ENCODE results near the gene IFT43.
"Not testable (repeated sequence)": the region's sequence is repeated elsewhere in the genome, so short reads cannot be mapped to it uniquely, and the experiment has no call there.

Gene IFT43

GRCh38 chr14:75980856-75981255 lies 4.7 kb upstream of the IFT43 start:
- no peak for DNase-seq (ENCODE audit: low read depth)

- DNase-seq (ENCODE audit: low read depth): no peak
Observed at GRCh38 chr14:75981426-75982265, 3.9 kb upstream of the IFT43 start, which contains the start of gene TGFB3. TGFB3 (minus strand) TSS chr14:75981995; CDS start chr14:75980893, 1,102 bp downstream.

GRCh38 chr14:75982266-75983018 lies 3.1 kb upstream of the IFT43 start:
- peak; percentile 60 for DNase-seq (ENCODE audit: low read depth)

DNA sequence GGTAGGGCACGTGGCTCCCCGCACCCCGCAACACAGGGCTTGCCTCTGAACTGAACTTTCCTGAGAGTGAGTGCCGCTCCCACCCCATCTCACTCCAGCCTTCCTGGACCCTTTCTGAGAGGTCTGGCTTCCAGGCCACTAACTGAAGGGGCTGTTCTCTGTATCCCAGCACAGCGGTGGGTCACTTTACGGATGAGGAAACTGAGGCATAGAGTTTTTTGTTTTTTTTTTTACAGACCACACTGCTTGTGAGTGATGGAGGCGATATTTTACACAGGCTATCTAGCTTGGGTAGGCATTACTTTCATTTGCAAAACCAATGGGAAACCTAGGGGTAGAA lies 2.6 kb upstream of the IFT43 start:
- no peak for DNase-seq (ENCODE audit: low read depth)

GRCh38 chr14:75984674-75985073 lies 889 bp upstream of the IFT43 start:
- DNase-seq (ENCODE audit: low read depth): no peak

GRCh38 chr14:75986439-75986765 lies 839 bp downstream of the IFT43 start:
- no peak for DNase-seq (ENCODE audit: low read depth)

- no peak for DNase-seq (ENCODE audit: low read depth)
Observed at GRCh38 chr14:75987201-75987970, 1.8 kb downstream of the IFT43 start.

DNA sequence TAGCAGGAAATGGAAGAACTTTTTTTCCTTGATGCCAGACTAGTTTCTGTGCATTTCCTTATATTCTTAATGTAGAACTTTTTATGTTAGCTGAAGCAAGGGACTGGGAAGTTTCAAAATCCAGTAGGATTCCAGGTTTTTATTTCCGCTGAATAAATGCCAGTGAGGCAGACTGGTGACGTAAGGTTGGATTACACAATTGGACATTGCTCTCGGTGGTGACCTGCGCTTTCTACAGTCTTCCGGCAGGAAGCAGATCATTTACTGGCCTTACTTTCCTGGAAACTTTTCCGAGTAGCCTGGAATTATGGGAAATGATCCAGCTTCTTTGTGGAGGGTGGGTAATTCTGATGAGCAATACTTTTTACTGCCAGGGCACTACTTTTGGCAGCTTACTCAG lies 3.6 kb downstream of the IFT43 start:
- no peak for DNase-seq (ENCODE audit: low read depth)

DNA sequence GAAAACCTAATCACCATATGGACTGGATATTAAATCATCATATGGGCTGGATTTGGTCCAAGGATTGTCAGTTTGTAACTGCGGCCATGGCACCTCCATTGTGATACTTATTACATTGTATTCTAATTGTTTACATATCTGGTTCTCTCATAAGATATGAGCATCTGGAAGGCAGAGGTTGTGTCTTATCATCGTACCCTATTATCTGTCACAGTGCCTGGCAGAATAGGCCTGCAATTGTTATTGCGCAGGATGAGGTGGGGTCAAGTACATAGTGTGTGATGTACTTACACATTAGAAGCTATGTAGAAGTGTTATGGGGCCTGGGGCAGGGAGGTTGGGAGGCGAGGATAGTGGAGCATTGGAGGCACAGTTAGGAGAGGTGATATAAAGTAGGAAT lies 4.7 kb downstream of the IFT43 start:
- no peak for DNase-seq (ENCODE audit: low read depth)

DNA sequence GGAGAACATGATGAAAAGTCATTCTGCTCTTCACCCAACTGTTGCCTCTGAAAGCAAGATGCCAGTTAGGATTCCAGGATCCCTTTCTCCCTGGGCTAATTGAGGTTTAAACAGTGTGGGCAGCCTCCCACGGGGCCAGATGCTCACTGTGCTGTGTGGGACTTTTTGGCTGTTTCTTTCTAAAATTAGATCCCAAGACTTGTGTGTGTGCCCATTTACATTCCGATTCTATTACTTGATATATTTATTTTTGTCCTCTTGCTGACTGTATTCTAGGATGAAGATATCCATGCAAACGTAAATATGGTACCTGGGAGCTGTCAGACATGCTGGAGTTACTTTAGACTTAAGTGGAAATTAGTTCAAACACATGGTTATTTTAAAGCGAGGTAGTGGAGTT lies 6.2 kb downstream of the IFT43 start:
- DNase-seq (ENCODE audit: low read depth): no peak

- no peak for DNase-seq (ENCODE audit: low read depth)
Observed at GRCh38 chr14:75993567-75994041, 8.0 kb downstream of the IFT43 start.

DNA sequence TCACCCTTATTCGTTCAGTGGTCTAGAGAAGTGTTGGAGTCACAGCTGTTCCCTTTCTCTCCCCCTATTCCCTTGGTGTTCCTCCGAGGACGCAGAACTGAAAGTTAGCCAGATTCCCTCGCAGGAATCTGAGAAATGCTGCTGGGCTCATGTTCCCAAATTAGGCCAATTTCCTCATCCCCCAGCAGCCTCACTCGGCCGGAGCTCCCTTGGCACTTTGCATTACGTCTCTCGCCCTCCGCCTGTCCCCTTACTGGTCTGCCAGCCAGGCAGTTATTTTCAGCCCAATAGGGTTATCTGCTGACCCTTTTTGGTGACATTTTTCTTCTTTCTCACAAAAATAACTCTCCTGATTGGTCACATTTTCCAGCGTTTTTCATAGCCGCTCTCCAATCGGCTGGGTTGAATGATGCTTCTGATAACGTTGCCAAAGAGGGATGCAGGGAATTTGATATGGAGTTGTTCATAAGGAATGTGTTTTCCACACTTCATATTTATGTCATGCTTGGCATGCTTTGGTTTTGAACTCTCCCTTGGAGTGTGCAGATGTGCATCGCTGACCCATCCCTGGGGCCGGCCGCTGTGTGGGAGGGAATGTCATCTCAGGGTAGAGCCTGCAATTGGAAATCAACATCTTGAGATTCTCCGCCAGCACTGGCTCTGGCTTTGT lies 9.9 kb downstream of the IFT43 start:
- DNase-seq (ENCODE audit: low read depth): no peak

DNA sequence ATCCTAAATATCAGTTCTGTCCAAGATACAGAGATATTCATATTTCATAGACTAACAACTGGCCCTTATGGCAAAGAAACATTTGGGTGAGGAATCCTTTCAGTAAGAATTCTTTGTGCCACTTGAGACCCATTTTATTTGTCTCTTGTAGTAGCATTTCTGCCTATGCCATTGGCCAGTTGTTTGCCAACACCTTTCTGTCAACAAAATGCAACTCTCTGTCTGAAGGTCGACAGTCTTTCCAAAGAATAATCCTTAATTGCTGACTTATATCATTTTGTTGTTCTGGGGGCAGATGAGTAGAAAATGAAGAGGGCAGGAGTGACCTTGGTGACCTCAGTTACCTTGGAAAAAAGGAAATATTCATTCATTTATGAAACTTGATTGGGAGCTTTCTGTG lies 10.9 kb downstream of the IFT43 start:
- DNase-seq (ENCODE audit: low read depth): no peak

GRCh38 chr14:75999511-76000190 lies 14.1 kb downstream of the IFT43 start:
- DNase-seq (ENCODE audit: low read depth): no peak

- no peak for DNase-seq (ENCODE audit: low read depth)
Observed at GRCh38 chr14:76002383-76002782, 16.8 kb downstream of the IFT43 start.

DNA sequence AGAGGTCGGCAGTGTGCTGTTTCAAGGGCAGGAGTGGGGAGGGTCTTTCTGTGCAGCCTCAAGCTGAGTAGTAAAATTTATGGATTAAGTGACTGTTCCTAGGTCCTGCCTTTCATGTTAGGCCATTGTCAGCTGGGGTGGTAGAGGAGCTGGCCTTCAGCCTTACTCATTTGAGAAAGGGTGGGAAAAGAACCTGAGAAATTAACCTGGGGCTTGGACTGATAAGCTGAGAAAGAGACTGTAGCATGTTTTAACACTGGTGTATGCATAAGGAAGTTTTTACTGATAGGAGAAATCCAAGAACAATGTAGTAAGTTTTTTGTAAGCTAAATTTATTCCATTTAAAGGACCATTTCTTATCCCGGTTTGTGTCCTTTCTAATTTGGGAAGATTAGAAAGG lies 20.7 kb downstream of the IFT43 start:
- no peak for DNase-seq (ENCODE audit: low read depth)

- no peak for DNase-seq (ENCODE audit: low read depth)
Observed at GRCh38 chr14:76007379-76007778, 21.8 kb downstream of the IFT43 start.

GRCh38 chr14:76007852-76008251 lies 22.3 kb downstream of the IFT43 start:
- no peak for DNase-seq (ENCODE audit: low read depth)

- not testable (repeated sequence) for DNase-seq (ENCODE audit: low read depth)
Observed at GRCh38 chr14:76009627-76010026, 24.1 kb downstream of the IFT43 start.

DNA sequence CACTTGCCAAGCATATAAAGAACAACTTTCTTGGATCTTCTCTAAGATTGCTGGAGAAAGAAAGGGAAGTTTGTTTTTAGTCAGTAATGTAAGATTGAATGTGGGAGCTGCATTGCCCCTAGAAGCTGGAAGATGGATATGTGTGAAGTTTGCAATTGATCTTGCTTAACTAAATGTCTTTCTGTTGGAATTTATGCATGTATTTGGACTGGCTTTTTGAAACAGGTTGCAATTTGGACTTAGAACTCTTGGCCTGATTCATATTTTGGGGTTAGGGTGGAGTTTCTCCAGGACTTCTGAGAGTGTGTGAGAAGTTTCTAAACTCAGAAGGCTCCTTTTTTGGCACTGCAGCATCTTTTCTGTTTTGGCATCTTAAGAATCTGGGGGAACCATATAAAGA lies 26.4 kb downstream of the IFT43 start:
- DNase-seq (ENCODE audit: low read depth): no peak

DNA sequence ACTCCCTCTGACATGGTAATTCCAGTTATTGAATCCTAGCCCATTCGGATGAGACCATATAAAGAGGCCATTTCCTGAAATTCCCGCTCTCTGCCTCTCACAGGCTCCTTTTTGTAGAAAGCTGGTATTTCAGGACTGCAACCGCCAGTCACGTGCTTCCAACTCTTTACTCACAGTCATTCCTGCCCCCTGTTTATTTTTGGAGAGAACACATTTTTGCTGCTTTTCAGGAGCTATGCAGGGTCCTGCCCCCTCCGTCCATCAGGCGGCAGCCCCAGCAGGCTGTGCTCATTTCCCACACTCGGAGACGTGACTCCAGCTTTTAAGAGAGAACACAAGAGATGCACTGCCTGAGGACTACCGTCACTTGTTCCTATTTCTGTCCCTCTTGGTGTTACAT lies 26.8 kb downstream of the IFT43 start:
- no peak for DNase-seq (ENCODE audit: low read depth)

DNA sequence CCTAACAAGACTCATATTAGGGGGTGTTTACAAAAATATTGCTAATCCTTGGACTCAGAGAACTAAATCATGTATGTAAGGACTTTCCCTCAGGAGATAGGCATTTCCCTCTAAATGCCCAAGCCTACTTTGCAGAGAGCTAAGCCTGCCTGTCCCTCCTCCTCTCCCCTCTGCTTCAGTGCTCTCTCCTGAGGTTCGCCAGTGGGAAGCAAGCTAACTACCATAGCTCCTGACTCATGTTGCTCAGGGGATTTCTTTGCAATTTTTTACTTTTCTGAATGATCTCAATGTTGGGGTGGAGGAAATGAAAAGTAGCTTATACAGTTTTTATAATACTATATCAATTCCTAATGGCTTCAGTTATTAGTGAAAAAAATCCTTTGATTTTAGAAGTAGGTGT lies 29.6 kb downstream of the IFT43 start:
- DNase-seq (ENCODE audit: low read depth): no peak
